Activated CD4-positive, CD25-positive, alpha-beta regulatory T cell treated with anti-CD3 and anti-CD28 coated beads, Interleukin-2, amount 50 U/mL, for 16 hours (primary cell): ENCODE data around the gene AS3MT.
"Not testable (repeated sequence)": the region's sequence is repeated elsewhere in the genome, so short reads cannot be mapped to it uniquely, and the experiment has no call there.

Experiments used
- DNase-seq: peaks from one replicate; pipeline ENCODE4 v3.0.0-alpha.2; 2020; ENCODE audit warnings: low read depth, low spot score

AS3MT gene

GRCh38 chr10:102869258-102870198 lies at the start of gene AS3MT:
TSS of gene AS3MT (plus strand) at chr10:102869470. CDS start at chr10:102869593, 123 bp downstream.
- no peak for DNase-seq

GRCh38 chr10:102820008-102820407 lies 49.3 kb upstream of the AS3MT start:
- DNase-seq: not testable (repeated sequence)

- DNase-seq: no peak
These were observed 47.0 kb upstream of the AS3MT start for GRCh38 chr10:102822222-102822621.

- DNase-seq: no peak
These were observed 44.6 kb upstream of the AS3MT start for GRCh38 chr10:102824664-102825063.

GRCh38 chr10:102826148-102826796 lies 43.0 kb upstream of the AS3MT start:
- DNase-seq: no peak

- no peak for DNase-seq
These were observed 41.7 kb upstream of the AS3MT start for GRCh38 chr10:102827597-102827975.

- no peak for DNase-seq
These were observed 37.8 kb upstream of the AS3MT start for GRCh38 chr10:102831322-102832071.

GRCh38 chr10:102832248-102832647 lies 37.0 kb upstream of the AS3MT start:
- DNase-seq: no peak

GRCh38 chr10:102832987-102833386 lies 36.3 kb upstream of the AS3MT start:
- no peak for DNase-seq

- DNase-seq: no peak
These were observed 35.1 kb upstream of the AS3MT start for GRCh38 chr10:102834143-102834542.

GRCh38 chr10:102835007-102835482 lies 34.2 kb upstream of the AS3MT start:
- DNase-seq: peak; percentile 47

- DNase-seq: no peak
These were observed 32.0 kb upstream of the AS3MT start, which contains the start of gene CYP17A1 for GRCh38 chr10:102837230-102837721. TSS of gene CYP17A1 (minus strand) at chr10:102837413. CDS start at chr10:102837361, 52 bp downstream.

- DNase-seq: not testable (repeated sequence)
These were observed 30.9 kb upstream of the AS3MT start for GRCh38 chr10:102838276-102838927.

- no peak for DNase-seq
These were observed 27.4 kb upstream of the AS3MT start for GRCh38 chr10:102841827-102842345.

- DNase-seq: not testable (repeated sequence)
These were observed 26.1 kb upstream of the AS3MT start for GRCh38 chr10:102843139-102843538.

GRCh38 chr10:102844190-102844776 lies 25.0 kb upstream of the AS3MT start:
- DNase-seq: not testable (repeated sequence)

- DNase-seq: no peak
These were observed 23.8 kb upstream of the AS3MT start for GRCh38 chr10:102845352-102845902.

GRCh38 chr10:102850025-102850518 lies 19.2 kb upstream of the AS3MT start:
- no peak for DNase-seq

GRCh38 chr10:102853237-102853636 lies 16.0 kb upstream of the AS3MT start:
- DNase-seq: not testable (repeated sequence)
